ENCODE data around the gene DNAJB13. TPM values are rescaled to one million over a fixed set of nuclear protein-coding genes. Genes with fewer than 3 reads are reported as not detected.
A peak's percentile ranks its signal among the peaks of the same experiment; 100 is the strongest.

DNAJB13 gene
- polyA plus RNA-seq, 1 of the 3 experiments (the other 2 are of a cell fraction): 0.51 TPM

GRCh38 chr11:73981051-73981805 lies 30.4 kb downstream of the DNAJB13 start (continued):
- no peak for TF ChIP-seq IRF3 (IDR thresholded peaks at IDR 0.05; ENCODE audit: low read depth, low read length)
- TF ChIP-seq JUND (IDR thresholded peaks at IDR 0.05): no peak
- TF ChIP-seq MXI1 (IDR thresholded peaks at IDR 0.05; ENCODE audit: low read depth, low read length): no peak
- TF ChIP-seq MAX (IDR thresholded peaks at IDR 0.05; ENCODE audit: low read depth): no peak
- TF ChIP-seq TAF1 (IDR thresholded peaks at IDR 0.05; ENCODE audit: borderline replicate concordance, low read depth, low read length): no peak
- no peak for TF ChIP-seq ZBTB33 (IDR thresholded peaks at IDR 0.05; ENCODE audit: borderline replicate concordance, low read depth)

- 2% methylated on average over 12 of the region's 43 CpGs for WGBS (ENCODE audit: low lambda C conversion rate)
- Histone ChIP-seq H3K27ac (ENCODE audit: low read depth in 2 of 2, low read length in 1 of 2) (peak within 1 kb of the TSS; percentile 87 to 98), H2AFZ (ENCODE audit: low read depth) (peak within 1 kb of the TSS; percentile 98), H3K79me2 (ENCODE audit: insufficient read depth) (peaks cover 8% of the 10 kb centered on the region; the same call in 1 of the 2 replicates), H3K9me3 (no peaks in the 10 kb centered on the region), H3K9me2 (no peaks in the 10 kb centered on the region), H3K9ac (peak within 1 kb of the TSS; percentile 83), H3F3A (replicated peaks; ENCODE audit: insufficient read depth) (peaks cover 2% of the 10 kb centered on the region), H3K27me3 (ENCODE audit: insufficient read depth) (no peaks in the 10 kb centered on the region), H3K4me3 (ENCODE audit: low read depth in 2 of 2, low read length in 1 of 2) (peak within 1 kb of the TSS; percentile 70 to 93), H4K20me1 (ENCODE audit: insufficient read depth) (no peaks in the 10 kb centered on the region), H3K4me1 (ENCODE audit: control insufficient read depth in 1 of 2, insufficient read depth in 2 of 2, low read depth in 1 of 2, low read length in 1 of 2) (peaks cover 7 to 22% of the 10 kb centered on the region in 2 experiments; a peak in 2 of 4 replicates), H3K4me2 (peak within 1 kb of the TSS; percentile 98), H3K36me3 (replicated peaks in 1 of 2; ENCODE audit: control insufficient read depth in 1 of 2, insufficient read depth in 2 of 2, low read length in 1 of 2) (peaks cover 0 to 21% of the 10 kb centered on the region in 2 experiments)
- POLR2A ChIA-PET: interaction anchor here (0.6 to 3.1 kb wide), 4 partner anchors 12 to 189 kb away, joined by 3 to 15 read pairs (median 3); partner anchors contain the start of gene PPME1
- CTCF ChIA-PET: interaction anchor here (1.4 to 4.6 kb wide), 2 partner anchors 16 to 19 kb away, joined by 4 to 21 read pairs; no protein-coding TSS in a partner anchor
- DNase-seq: peak; percentile 95
- TF ChIP-seq NFIC (IDR thresholded peaks at IDR 0.05; ENCODE audit: borderline replicate concordance): no peak
- TF ChIP-seq SIN3A (IDR thresholded peaks at IDR 0.05; ENCODE audit: borderline replicate concordance, low read depth, low read length): 0 out of 2 replicates have a peak, but pooled peaks have one; percentile 24
- TF ChIP-seq POLR2AphosphoS5 (IDR thresholded peaks at IDR 0.05; ENCODE audit: low read depth, low read length): peak; percentile 69; the same call in 1 of the 2 replicates
- no peak for TF ChIP-seq SMC3 (IDR thresholded peaks at IDR 0.05; ENCODE audit: low read depth, low read length)
- 0 out of 2 replicates have a peak, but pooled peaks have one; percentile 8 for TF ChIP-seq RCOR1 (IDR thresholded peaks at IDR 0.05; ENCODE audit: low read length)
- no peak for TF ChIP-seq RFX5 (IDR thresholded peaks at IDR 0.05; ENCODE audit: low read length)
- TF ChIP-seq ZBTB33 (IDR thresholded peaks at IDR 0.05; ENCODE audit: borderline replicate concordance, low read depth): no peak
- TF ChIP-seq ELF1 (IDR thresholded peaks at IDR 0.05): no peak
- no peak for TF ChIP-seq USF1 (IDR thresholded peaks at IDR 0.05; ENCODE audit: borderline replicate concordance, low read depth)
- 0 out of 2 replicates have a peak, but pooled peaks have one; percentile 10 for TF ChIP-seq YY1 (IDR thresholded peaks at IDR 0.05; ENCODE audit: low read depth)
- no peak for TF ChIP-seq TEAD4 (IDR thresholded peaks at IDR 0.05; ENCODE audit: borderline replicate concordance, insufficient read depth)
- TF ChIP-seq EZH2phosphoT487 (IDR thresholded peaks at IDR 0.05; ENCODE audit: borderline replicate concordance, low read depth): no peak
- TF ChIP-seq CHD2 (IDR thresholded peaks at IDR 0.05; ENCODE audit: low read length, partially characterized antibody): peak; percentile 36
- peak; percentile 67; the same call in 1 of the 2 replicates for TF ChIP-seq TAF1 (IDR thresholded peaks at IDR 0.05; ENCODE audit: borderline replicate concordance, low read depth, low read length)
- no peak for TF ChIP-seq FOXM1 (IDR thresholded peaks at IDR 0.05; ENCODE audit: low read depth)
- TF ChIP-seq RAD21 (IDR thresholded peaks at IDR 0.05; ENCODE audit: low read length): no peak
- no peak for TF ChIP-seq FOXJ3 (CRISPR knock-in tag; IDR thresholded peaks at IDR 0.05)
- peak; percentile 74 for TF ChIP-seq MXI1 (IDR thresholded peaks at IDR 0.05; ENCODE audit: low read depth, low read length)
- TF ChIP-seq MAX (IDR thresholded peaks at IDR 0.05; ENCODE audit: low read depth): peak; percentile 82
- peak; percentile 46; the same call in 1 of the 2 replicates for TF ChIP-seq NRF1 (IDR thresholded peaks at IDR 0.05; ENCODE audit: low read depth, low read length)
- TF ChIP-seq EP300 (IDR thresholded peaks at IDR 0.05; ENCODE audit: borderline replicate concordance in 1 of 2, low read depth in 1 of 2, low read length in 1 of 2): no peak
These were observed 31.8 kb downstream of the DNAJB13 start, which contains the start of gene UCP2 for GRCh38 chr11:73982595-73982989. Gene UCP2 (minus strand): TSS chr11:73982843. CDS start chr11:73978378, 4,465 bp downstream.
